22Rv1 (cell line): Measurements from ENCODE around the gene MCAT.

Experiments
- ZFX ChIP-seq: fragments of 450-650 bp; IDR thresholded peaks from 2 replicates; pipeline ENCODE4 v1.6.1; 2017; ENCODE audit warnings: antibody characterized with exemption, borderline replicate concordance
- TF ChIP-seq, protein P1 (sequence below): fragments of 450-650 bp; IDR thresholded peaks from 2 replicates; pipeline ENCODE4 v1.5.1; 2017; ENCODE audit warnings: mild to moderate bottlenecking

DNA sequence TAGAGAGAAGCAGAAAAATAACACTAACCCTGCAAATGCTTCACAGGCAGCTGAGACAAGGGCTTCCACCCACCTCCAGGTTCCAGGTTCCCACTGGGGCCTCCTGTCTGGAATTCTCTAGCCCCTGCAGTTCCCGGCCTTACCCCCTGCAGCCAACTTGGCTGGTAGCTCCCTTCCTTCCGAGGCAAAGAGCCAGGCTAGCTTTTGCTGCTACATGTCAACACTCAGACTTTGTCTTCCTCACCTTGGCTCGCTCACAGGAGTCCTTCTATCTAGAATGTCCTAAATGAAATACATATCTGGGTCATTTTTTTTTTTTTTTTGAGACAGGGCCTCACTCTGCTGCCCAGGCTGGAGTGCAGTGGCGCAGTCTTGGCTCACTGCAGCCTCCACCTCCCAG is 44.1 kb downstream of the MCAT start:
- TF ChIP-seq ZFX, result no peak
- TF ChIP-seq, protein P1, sequence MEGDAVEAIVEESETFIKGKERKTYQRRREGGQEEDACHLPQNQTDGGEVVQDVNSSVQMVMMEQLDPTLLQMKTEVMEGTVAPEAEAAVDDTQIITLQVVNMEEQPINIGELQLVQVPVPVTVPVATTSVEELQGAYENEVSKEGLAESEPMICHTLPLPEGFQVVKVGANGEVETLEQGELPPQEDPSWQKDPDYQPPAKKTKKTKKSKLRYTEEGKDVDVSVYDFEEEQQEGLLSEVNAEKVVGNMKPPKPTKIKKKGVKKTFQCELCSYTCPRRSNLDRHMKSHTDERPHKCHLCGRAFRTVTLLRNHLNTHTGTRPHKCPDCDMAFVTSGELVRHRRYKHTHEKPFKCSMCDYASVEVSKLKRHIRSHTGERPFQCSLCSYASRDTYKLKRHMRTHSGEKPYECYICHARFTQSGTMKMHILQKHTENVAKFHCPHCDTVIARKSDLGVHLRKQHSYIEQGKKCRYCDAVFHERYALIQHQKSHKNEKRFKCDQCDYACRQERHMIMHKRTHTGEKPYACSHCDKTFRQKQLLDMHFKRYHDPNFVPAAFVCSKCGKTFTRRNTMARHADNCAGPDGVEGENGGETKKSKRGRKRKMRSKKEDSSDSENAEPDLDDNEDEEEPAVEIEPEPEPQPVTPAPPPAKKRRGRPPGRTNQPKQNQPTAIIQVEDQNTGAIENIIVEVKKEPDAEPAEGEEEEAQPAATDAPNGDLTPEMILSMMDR, result no peak
